GM10266 (cell line): Measurements from ENCODE around the gene FBXO7.

Experiments used
- DNase-seq: peaks from one replicate; pipeline ENCODE4 v3.0.0; 2012; ENCODE audit errors: extremely low spot score
- TF ChIP-seq, protein P1 (sequence below): IDR thresholded peaks from 2 replicates; pipeline ENCODE4 v1.5.1; 2012; ENCODE audit warnings: mild to moderate bottlenecking, low read depth; ENCODE audit not compliant: control insufficient read depth, insufficient read depth; ENCODE audit errors: missing control alignments

FBXO7 gene

DNA sequence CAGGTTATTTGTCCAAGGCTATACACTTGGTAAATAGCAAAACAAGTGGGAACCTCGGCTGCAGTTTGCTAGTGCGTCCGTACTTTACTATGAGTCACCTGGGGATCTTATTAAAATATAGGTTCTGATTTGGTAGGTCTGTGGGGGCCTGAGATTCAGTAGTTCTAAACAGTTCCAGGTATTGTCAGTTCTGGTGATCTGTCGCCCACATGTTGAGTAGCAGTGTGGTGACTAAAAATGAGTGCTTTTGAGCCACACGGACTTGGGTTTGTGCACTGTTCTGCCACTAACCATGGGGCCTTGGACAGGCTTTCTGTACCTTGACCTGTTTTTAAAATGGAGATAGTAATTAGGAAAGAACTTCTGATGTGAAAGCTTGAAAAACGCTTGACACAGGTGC is 15.7 kb downstream of the FBXO7 start:
- DNase-seq: no peak
- TF ChIP-seq, protein P1, sequence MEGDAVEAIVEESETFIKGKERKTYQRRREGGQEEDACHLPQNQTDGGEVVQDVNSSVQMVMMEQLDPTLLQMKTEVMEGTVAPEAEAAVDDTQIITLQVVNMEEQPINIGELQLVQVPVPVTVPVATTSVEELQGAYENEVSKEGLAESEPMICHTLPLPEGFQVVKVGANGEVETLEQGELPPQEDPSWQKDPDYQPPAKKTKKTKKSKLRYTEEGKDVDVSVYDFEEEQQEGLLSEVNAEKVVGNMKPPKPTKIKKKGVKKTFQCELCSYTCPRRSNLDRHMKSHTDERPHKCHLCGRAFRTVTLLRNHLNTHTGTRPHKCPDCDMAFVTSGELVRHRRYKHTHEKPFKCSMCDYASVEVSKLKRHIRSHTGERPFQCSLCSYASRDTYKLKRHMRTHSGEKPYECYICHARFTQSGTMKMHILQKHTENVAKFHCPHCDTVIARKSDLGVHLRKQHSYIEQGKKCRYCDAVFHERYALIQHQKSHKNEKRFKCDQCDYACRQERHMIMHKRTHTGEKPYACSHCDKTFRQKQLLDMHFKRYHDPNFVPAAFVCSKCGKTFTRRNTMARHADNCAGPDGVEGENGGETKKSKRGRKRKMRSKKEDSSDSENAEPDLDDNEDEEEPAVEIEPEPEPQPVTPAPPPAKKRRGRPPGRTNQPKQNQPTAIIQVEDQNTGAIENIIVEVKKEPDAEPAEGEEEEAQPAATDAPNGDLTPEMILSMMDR: no peak

DNA sequence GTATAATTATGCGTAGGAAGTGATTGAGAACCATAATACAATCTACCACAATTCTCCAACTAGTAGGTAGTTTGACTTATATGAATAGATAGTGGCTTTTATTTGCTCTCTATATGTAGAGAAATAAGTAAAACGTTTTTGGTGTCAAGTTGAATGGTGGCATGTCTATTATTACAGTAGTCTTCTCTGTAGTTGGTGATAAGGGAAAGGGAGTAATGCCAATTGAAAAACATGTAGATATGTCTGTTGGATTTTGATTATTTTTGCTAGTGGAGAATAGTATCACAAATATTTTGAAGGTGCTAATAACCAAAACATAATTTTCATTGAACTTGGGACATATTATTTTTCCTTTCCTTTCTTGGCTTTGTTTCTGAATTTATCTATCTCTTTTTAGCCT is 17.5 kb downstream of the FBXO7 start:
- no peak for DNase-seq
- TF ChIP-seq, protein P1: no peak

DNA sequence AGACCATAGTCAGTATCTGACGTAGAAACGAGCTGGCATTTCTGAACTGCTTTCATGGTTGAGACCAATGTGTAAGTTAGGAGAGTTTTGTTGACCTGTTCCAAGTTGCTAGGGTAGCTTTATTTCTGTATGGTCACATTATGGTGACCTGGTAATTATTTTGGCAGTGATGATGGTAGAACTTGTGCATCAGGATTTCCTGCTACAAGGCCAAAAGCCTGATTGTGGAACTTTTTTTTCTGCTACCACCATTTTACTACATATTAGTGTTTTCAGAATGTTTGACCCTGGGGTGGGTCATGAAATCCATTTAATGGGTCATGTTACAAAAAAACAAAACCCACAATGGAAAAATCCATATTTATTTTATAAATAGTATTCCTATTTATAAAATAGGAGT is 18.9 kb downstream of the FBXO7 start:
- TF ChIP-seq, protein P1: no peak
- DNase-seq: no peak

DNA sequence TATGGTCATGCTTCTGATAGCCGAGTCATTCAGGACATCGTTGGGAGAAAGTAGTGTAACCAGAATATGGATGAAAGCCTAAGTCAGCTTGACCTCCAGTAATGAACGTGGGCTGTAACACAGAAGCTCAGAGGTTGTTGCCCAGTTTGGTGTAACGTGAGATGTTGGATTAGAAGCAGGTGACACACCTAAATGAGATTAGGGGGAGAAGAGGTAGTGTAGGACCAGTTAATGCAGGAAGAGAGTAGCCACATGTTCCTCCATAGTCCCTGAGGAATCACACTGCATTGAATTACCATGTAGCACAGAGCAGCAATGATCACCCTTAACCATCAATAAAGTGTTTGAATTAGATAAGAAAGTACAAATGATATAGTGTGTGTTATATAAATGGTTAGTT is 20.4 kb downstream of the FBXO7 start:
- TF ChIP-seq, protein P1: no peak
- no peak for DNase-seq

DNA sequence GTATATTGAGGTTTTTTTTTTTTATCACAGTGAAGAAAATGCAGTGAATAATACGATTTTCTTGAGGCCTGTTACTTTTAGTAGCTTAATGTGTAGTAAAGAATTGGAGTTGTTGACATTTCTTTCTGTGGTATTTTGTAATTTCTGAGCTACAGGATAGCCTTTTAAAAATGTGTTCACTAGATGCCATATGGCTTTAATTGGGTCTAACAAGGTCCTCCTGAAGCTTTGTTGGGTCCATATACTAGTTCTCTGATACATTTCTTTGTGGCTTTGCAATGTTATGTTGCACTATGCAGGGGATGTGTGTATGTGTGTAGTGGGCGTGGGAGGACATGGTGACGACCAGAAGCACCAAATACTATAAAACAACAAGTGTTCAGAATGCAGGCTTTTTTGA is 25.1 kb downstream of the FBXO7 start:
- no peak for DNase-seq
- TF ChIP-seq, protein P1: no peak

DNA sequence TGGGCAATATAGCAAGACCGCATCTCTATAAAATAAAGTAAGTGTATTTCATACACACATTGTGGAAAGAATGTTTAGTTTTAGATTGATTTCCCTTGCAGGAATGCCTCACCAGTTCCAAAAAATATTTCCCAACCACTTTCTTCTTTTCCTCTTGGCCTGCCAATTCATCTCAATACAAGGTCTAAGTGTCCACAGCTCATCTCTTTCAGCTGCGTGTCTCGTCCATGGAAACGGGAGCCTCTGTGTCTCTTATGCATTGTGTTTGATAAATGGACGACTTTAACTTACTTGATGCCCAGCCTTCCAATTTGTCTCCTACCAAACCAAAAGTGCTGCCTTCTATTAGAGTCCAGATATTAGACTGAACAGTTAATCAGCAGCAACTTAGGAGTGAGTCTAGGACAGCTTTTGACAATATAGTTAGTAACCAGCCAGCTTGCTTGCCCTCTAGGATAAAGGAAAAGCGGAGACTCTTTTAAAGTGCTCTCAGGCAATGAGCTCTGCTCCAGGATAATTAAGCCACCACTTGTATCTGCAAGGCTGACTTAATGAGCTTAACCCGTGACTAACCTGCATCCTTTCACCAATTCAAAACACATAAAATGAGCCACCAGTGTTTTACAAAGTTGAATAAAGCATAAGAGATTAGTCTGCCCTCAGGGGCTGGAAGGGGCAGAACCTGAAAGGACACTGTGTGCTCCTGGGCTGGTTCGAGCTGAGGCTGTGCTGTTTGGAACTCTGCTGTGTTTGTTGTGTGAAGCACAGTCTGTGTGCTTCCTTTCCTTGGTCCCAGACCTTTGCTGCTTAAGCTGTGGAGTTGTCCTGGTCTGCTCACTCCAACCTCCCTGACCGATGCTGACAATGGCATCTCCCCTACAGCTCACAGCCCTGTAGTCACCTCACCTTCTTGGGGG is 27.5 kb downstream of the FBXO7 start:
- DNase-seq: no peak
- TF ChIP-seq, protein P1: no peak

DNA sequence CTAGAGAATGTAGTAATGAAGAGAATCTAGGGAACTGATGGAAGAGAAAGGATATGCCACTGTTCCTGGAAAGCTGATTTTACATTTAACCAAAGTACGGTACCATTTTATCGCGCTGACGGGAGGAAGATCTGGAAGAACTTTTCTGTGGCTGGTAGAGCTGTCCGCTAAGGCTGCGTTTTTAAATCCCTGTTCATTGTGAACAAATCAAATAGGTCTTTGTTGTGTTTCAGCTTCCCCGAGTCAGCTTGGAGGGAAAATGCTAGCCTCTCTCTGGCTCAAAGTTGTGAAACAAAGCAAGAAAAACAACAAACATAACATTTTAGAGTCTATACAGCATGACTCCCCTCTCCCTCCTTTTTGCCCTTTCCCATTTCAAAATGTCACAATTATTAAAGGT is 34.4 kb downstream of the FBXO7 start:
- TF ChIP-seq, protein P1: no peak
- DNase-seq: no peak
